Stimulated activated CD4-positive, alpha-beta T cell treated with anti-CD3 and anti-CD28 coated beads, Interleukin-4, amount 100 ng/mL, for 24 hours (primary cell): ENCODE results near the gene SPON2.

Source experiments
- DNase-seq: peaks from one replicate; pipeline ENCODE4 v3.0.0-alpha.2; 2020

SPON2 gene

DNA sequence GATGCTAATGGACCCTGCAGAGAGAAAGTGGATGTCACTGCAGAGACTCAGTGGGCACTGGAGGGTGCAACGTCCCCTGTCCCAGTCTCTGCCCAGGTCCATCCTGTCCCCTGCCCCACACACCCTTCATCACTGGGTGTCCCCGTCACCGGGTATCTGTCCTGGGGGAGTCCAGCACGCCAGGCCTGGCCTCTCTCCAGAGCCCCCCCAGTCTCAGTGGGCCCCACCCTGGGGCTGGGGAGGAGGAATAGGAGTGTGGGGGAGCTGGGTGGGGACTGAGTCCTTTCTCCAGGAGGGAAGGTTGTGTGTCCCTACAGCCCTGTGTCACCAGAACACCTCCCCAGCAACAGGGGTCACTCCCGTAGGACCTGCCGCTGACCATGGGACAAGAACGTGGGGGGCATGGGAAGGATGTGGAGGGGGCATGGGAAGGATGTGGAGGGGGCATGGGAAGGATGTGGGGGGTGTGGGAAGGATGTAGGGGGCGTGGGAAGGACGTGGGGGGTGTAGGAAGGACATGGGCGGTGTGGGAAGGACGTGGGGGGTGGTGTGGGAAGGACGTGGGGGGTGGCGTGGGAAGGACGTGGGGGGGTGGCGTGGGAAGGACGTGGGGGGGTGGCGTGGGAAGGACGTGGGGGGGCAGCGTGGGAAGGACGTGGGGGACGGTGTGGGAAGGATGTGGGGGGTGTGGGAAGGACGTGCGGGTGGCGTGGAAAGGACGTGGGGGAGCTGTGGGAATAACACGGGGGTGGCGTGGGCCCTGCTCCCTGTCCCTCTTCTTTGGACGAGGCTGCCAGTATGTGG, 21.0 kb upstream of the SPON2 start:
- no peak for DNase-seq

DNA sequence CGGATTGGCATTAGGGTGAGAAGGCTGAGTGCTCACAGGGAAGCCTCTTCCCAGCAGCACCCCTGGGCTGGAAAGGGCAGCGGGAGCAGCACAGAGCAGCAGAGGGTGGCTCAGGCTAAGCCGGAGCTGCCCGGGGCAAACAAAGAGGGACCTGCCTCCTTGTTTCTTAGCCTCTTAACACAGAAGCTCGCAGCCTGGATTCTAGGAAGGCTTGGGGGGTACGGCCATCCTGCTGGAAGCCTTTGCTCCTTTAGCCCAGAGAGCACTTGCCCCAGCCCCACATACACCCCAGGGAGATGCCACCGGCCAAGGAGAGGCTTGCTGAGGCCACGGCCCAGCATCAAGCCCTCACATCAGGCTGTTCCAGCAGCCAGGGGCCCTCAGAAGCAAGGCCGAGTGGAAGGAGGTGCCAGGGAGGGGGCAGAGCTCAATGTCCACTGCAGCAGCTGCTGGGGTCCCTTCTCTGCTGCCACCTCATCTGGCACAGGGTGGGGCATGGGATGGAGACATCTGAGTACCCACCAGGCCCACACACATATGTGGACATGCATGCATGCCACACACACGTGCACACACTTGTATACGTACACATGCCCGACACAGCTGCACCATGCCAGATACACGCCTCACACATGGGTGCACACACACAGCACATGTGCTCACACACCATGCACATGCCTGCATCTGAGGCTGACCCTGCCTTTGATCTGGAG, 20.3 kb upstream of the SPON2 start:
- no peak for DNase-seq

DNA sequence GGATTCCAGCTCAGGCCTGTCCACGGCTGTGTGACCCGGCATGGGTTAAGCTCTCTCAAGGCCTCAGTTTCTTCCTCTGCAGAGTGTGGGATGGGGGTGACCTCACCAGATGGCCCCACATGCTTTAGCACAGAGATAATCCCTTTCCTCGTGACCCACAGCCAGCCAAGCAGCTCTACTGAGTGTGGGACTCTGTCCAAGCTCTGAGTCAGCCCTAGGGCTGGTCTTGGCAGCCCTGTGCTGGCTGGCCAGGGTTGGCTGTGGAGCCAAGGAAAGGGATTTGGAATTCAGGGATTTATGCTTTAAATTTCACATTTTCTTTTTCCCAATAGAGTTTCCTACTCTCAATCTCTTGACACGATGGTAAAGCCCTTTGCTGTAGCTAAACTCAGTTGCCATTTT, 19.7 kb upstream of the SPON2 start:
- DNase-seq = no peak

DNA sequence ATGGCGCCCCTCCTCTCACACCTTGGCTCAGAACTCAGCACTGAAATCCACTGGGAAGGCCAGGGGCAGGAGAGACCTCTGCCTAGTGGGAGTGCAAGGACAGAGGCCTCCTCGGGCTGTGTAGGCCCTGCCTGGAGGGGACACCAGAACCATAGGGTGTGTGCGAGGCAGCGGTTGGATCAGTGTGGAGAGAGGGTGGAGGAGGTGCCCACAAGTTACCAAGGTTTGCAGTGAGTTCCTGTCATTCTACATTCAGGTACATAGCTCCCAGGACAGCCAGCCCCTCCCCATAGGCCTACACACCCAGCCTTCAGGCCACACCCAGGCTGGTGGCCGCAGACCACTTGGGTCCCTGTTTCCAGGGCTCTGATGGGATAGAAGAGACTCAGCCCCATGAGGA, 19.2 kb upstream of the SPON2 start:
- DNase-seq = no peak

DNA sequence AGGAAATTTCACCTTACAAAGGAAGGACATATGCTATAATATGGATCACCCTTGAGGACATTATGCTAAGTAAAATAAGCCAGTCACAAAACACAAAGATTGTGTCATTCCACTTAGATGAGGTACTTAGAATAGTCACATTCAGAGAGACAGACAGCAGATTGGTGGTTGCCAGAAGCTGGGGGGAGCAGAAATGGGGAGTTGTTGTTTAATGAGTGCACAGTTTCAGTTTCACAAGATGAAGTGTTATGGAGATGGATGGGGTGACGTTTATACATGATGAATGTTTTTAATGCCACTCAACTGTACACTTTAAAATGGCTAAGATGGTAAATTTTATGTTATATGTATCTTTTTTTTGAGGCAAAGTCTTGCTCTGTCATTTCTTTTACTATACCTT, 14.8 kb upstream of the SPON2 start:
- peak; percentile 53 for DNase-seq

- DNase-seq = no peak
These were observed 11.8 kb upstream of the SPON2 start for GRCh38 chr4:1183985-1184773.

DNA sequence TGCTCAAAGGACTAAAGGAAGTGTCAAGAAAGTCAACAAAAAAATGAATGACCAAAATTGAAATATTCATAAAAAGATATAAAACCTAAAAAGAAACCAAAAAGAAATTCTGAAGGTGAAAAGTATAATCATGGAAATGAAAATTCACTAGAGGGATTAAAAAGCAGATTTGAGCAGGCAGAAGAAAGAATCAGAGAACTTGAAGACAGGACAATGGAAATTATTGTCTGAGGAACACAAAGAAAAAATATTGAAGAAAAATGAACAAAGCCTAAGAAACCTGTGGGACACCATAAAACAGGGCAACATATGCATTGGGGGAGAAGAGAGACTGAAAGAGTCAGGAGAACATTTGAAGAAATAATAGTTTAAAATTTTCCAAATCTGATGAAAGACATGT, 9.9 kb upstream of the SPON2 start:
- no peak for DNase-seq

DNA sequence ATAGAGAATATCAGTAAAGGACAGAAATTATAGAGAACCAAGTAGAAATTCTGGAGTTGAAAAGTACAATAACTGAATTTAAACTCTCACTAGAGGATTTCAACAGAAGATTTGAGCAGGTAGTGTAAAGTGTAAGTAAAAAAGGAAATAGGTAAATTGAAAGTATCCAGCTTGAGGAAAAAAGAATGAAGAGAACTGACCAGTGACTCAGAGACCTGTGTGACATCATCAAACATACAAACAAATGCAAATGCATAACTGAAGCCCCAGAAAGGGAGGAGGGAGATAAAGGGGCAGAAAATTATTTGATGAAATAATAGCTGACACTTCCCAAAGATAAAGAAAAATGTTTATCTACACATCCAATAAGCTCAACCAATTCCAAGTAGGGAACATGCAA, 8.3 kb upstream of the SPON2 start:
- DNase-seq = no peak

- no peak for DNase-seq
These were observed 7.6 kb upstream of the SPON2 start for GRCh38 chr4:1179976-1180375.

DNA sequence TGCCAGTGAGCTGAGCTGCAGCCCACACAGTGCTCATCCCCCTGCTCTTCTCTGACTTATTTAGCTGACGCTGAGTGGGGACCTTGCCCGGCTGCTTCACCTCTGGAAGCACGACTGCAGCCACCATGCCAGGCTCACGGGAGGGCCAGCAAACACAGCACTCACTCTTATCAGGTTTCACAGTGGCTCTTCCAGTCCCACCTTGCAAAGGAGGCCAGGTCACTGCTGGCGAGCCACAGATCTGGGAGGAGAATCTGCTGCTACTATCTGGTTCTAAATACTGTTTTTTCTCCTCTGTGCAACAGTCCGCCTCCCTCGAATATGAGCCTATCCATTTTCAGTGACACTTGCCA, 6.7 kb upstream of the SPON2 start:
- no peak for DNase-seq

- no peak for DNase-seq
These were observed 6.1 kb upstream of the SPON2 start for GRCh38 chr4:1178300-1179088.

DNA sequence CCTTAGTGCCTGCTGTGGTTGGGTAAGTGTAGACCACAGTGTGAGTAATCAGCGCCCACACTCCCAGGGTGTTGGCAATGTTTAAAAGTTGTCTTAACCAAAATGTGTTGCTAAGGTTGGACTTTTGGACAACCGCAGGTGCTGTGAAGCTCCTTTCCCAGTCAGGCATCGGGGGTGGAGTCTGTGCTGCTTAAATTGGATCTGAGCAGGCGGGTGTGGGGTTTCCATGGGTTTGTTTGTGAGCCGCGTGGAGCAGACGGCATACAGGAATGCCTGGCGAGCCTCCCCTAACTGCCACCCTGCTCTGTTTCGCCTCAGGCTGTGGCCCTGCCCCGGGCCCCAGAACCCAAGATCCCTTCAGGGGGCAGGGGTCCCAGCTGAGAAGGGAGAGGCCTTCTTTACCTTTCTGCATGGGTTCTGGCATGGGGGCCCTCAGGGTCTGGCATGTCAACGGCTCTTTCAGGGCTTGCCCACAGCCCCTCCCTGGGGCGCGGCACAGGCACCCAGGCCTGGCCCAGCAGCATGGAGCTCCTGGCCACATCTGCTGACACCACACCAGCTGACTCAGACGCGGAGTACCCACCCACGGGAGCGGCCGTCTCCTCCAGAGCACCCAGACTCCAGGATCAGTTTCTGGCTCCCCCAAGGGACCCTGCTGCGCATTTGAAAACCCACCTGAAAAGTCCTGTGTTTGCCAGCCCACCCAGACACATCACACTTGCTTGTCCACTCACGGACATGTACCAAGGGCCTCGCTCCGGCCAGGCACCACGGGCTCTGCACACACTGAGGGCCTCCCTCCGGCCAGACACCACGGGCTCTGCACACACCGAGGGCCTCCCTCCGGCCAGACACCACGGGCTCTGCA, 5.1 kb upstream of the SPON2 start:
- DNase-seq = no peak

GRCh38 chr4:1176398-1177273, 4.3 kb upstream of the SPON2 start:
- DNase-seq = no peak

DNA sequence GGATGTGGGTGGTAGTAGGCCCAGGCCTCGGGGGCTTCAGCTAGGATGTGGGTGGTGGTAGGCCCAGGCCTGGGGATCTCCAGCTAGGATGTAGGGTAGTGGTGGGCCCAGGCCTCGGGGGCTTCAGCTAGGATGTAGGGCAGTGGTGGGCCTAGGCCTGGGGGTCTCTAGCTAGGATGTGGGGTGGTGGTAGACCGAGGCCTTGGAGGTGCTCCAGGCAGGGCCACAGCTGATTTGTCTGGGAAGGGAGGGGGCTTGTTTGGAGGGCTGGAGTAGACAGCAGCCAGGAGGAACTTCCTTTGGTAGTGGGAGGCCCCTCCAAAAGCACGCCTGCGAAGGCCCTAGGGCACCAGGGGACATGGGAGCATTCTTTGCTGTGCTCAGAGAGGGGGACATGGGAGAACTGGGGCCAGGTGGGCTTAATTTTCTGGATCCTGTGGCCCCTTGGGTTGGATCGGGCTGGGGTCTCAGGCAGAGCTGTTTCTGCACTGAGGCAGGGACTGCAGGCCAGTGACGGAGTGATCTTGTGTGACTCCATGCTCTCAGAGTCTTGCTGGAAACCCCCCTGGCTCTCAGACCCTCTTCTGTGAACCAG, 3.3 kb upstream of the SPON2 start:
- no peak for DNase-seq

DNA sequence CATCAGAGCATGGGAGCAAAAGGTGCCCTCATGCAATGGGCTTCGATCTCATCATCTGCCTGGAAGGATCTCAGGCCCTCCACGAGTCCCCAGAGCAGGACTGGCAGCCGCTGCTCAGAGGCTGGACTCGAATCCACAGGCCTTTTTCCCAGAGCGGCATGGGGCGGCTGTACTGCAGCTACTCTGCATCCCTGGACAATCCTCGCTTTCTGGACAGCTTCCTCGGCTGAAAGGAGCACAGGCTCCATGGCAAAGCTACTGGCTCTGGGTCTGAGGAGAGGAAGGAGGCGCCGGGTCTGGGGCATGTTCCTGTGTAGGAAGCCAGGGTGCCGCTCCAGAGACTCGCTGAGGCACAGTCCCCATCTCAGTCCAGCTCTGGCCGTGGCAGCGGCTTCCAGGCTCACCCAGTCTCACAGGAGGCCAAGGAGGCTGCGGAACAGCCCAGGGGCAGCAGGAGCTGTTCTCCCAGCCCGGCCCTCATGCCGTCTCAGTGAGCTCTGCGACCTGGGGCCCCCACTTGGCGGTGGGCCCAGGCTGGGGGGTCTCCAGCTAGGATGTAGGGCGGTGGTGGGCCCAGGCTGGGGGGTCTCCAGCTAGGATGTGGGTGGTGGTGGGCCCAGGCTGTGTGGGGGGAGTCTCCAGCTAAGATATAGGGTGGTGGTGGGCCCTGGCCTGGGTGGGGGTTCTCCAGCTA, 2.7 kb upstream of the SPON2 start:
- DNase-seq = no peak

- DNase-seq = no peak
These were observed 781 bp upstream of the SPON2 start for GRCh38 chr4:1172971-1173757.

DNA sequence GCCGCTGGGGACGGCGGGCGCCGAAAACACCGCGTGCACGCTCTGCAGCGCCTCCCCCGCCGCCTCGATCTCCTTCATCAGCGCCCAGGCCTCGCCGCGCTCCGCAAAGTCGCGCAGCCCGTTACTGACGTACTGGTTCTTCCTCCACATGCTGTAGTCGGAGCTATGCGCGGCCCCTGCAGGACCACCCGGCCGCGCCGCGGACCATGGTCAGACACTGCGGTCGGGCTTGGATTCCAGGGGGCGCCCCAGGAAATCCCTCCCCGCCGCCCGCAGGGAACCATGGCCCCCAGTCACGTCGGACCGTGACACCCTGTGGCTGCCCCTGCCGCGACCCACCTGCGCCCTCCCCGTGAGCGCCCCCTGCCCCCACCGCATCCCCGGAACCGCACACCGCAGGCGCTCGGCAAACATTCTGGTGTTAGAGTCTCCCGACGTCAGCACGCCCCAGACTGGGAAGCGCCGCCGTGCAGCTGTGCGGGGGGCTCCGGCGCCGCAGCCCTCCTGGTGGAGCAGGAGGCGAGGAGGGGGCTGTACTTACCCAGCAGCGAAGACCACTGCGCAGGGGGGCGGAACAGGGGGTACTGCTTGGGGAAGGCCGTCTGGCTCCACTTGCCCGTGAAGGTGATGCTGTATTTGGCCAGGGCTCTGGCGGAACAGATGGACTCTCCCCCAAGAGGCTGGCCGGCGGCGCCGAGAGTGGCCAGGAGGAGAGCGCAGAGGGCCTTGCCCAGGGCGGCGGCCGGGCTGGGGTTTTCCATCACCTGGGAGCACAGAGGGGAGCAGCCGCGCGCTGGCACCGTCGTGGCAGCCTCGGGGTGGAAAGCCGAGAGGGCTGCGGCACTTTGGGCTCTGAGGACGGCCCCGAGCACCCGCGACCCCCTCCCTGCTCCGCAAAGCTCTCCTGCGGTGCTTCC, 814 bp downstream of the SPON2 start:
- peak; percentile 47 for DNase-seq

GRCh38 chr4:1170976-1171310, 1.4 kb downstream of the SPON2 start:
- DNase-seq = no peak
